HFF-Myc (cell line): ENCODE data around the gene DDX42.

Experiments used
- DNase-seq: peaks from one replicate; pipeline ENCODE4 v3.0.0-alpha.2; 2011; ENCODE audit warnings: low read depth; ENCODE audit errors: extremely low read depth
- H3K4me3 ChIP-seq: replicated peaks from 2 replicates; pipeline ENCODE4 v1.5.1; 2011; ENCODE audit warnings: low read depth, mild to moderate bottlenecking, control low read depth, low read length
- TF ChIP-seq, protein P1 (sequence below): IDR thresholded peaks from 2 replicates; pipeline ENCODE4 v1.5.1; 2012; ENCODE audit warnings: mild to moderate bottlenecking, low read depth, low read length, control low read depth; ENCODE audit errors: missing control alignments

Gene DDX42

DNA sequence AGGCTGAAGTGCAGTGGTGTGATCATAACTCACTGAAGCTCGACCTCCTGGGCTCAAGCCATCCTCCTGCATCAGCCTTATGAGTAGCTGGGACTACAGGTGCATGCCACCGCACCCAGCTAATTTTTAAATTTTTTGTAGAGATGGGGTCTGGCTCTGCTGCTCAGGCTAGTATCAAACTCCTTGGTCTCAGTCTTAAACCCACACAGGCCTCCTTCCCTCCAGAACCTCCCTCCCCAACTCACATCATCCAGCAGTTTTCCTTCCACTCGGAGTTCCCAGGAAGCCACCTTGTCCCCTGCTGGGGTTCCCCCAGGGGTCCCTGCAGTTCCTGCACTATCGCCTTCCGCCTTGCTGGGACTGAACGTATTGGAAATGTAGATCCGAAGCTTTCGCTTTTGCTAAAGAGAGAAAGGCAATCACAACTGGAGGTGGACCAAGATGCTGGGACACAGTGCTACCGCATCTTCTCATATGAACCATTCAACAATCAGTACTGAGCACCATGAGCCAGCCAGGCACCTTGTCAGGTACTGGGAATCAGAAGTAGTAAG lies 61.3 kb downstream of the DDX42 start:
- TF ChIP-seq, protein P1, sequence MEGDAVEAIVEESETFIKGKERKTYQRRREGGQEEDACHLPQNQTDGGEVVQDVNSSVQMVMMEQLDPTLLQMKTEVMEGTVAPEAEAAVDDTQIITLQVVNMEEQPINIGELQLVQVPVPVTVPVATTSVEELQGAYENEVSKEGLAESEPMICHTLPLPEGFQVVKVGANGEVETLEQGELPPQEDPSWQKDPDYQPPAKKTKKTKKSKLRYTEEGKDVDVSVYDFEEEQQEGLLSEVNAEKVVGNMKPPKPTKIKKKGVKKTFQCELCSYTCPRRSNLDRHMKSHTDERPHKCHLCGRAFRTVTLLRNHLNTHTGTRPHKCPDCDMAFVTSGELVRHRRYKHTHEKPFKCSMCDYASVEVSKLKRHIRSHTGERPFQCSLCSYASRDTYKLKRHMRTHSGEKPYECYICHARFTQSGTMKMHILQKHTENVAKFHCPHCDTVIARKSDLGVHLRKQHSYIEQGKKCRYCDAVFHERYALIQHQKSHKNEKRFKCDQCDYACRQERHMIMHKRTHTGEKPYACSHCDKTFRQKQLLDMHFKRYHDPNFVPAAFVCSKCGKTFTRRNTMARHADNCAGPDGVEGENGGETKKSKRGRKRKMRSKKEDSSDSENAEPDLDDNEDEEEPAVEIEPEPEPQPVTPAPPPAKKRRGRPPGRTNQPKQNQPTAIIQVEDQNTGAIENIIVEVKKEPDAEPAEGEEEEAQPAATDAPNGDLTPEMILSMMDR, result no peak
- no peak for DNase-seq
- H3K4me3 ChIP-seq, result no peak overlapping the region

DNA sequence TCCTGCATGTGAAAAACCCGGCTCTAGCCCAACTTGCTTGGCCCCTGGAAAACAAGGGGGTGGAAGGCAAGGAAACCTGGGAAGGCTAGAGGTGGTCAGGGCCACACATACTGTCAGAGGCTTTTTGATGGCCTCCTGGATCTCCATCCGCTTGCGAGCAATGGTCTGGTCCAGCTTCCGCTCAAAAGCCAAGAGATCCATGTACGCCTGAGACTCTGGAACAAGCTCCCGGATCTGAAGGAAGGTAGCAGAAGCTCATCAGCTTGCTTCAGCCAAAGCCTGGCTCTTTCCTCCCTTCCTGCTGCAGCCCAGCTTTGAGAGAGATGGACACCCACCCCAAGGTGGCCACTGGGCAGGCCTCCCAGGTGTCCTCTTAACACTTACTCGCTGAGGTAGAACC lies 62.8 kb downstream of the DDX42 start:
- no peak for DNase-seq
- H3K4me3 ChIP-seq, result no peak overlapping the region
- TF ChIP-seq, protein P1, result no peak

DNA sequence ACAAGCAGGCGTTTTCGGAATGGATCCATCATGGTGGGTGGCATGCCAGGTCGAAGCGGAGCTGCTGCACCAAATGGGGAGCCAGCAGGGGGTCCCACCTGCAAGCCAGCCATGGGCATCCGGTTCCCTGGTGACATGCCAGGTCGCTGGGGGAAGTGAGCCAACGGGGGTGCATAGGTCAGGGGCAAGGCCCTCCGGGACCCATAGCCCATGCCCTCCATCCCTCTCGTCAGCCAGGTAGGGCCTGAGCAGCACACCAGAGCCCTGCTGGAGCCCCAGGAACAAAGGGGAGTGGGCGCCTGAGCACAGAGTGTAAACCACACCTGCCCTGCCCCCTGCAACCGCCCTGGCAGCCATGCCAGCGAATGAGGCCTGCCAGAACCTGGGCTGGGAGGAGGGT lies 63.5 kb downstream of the DDX42 start:
- no peak for DNase-seq
- no peak overlapping the region for H3K4me3 ChIP-seq
- TF ChIP-seq, protein P1, result no peak

DNA sequence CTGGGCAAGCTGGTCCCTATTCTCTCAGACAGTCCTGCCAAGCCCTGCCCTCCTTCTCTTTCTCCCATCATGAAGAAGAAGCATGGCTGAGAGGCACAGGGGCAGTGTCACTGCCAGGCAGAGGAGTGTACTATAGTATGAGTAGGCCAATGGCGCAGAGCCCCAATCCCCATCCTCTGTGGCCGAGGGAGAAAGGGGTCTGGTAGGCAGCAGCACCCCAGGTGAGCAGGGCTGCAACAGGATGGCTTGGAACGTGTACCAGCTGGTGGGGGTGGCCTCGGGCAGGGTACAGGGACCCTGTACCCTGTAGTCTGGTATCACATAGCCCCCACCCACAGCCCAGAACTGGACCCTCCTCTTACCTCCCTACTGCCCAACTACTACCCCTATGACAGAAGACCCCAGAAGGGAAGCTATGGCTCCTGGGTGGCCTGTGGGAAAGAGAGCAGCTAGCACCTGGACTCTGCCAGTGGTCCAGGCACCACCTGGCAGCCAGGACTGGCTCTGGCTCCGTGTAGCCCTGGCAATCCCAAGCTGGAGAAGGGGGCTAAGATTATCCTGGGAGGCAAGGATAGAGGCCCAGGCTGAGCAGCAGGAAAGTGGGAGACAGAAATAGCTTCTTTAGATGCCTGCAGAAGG lies 64.1 kb downstream of the DDX42 start:
- TF ChIP-seq, protein P1, result no peak
- no peak for DNase-seq
- H3K4me3 ChIP-seq, result no peak overlapping the region

DNA sequence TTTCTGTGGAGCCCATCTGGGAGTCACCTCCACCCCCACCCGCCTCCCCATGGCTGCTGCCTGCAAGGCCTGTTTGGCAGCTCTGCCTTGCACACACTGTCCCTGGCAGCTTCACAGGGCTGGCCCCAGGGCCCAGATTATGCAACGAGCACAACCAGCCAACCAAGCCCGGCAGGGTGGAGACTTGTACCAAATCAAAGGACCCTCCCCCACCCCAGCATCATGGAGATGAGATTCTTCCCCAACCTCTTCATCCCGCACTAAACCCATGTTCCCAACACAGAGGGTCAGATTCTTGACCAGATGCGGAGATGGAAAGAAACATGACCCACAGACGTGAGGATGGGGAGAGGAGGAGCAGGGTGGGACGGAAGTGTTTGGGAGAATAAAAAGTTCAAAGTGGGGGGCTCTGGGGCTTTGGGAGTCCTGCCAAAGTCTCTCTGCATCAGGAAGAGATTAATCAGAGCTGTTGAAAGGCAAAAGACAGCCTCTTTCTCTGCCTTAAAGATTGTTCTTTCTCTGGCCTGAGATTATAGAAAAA lies 64.7 kb downstream of the DDX42 start:
- no peak for DNase-seq
- TF ChIP-seq, protein P1, result no peak
- 0 out of 2 replicates have a peak overlapping the region, but pooled peaks have one; percentile 7 for H3K4me3 ChIP-seq

DNA sequence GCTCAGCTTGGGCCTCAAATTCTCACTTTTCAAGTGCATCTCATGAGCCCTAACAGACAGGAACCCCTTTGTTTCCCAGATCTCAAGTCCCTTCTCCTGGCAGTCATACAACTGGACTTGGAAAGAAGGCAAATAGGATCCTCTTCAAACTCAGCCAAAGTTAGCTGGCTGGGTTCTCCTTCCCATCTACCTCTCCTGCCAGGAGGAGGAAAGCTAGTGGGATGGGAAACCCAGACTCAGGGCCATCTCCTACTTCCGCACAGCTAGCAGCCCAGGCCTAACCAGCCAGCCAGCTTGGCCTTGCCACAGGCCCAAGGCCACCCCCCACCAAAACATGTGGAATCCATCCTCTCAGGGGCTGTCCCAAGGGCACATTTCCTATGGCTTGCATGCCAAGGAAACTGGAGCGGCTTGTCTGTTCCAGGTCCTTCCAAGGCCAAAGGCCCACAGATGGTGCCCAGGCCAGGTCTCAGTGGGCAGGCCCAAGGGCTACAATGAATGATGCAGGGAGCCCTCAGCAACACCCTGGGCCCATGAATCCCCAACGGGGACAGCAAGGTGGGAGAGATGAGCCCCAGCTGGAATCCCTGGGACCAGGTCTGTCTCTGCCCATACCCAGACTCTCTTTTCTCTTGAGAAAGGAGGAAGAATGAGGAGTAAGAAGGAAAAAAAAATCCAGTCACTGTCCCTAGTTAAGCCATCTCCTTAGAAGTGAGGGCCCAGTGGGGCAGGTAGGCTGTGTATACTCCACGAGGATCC lies 66.8 kb downstream of the DDX42 start:
- DNase-seq, result peak; percentile 53

More for the DNA sequence above, 66.8 kb downstream of the DDX42 start:
- peak overlapping the region; percentile 77 for H3K4me3 ChIP-seq
- TF ChIP-seq, protein P1, result no peak
